Activated naive CD8-positive, alpha-beta T cell treated with anti-CD3 and anti-CD28 coated beads, Interleukin-2, amount 50 U/mL, for 24 hours (primary cell): ENCODE results near the gene LTBP2.

ENCODE experiments used
- ATAC-seq: fragments of 150-1000 bp; cut with Tn5 transposase; one replicate; pipeline ENCODE4 v1.10.0; 2021
- DNase-seq: peaks from one replicate; pipeline ENCODE4 v3.0.0; 2021
- H3K27ac Mint-ChIP-seq: one replicate; pipeline ENCODE4 v1.8.0; 2021; ENCODE audit warnings: mild to moderate bottlenecking, mixed read lengths
- H3K27me3 Mint-ChIP-seq: one replicate; pipeline ENCODE4 v1.8.0; 2021; ENCODE audit warnings: mixed read lengths
- H3K36me3 Mint-ChIP-seq: one replicate; pipeline ENCODE4 v1.8.0; 2021; ENCODE audit warnings: low read depth, mixed read lengths
- H3K4me1 Mint-ChIP-seq: one replicate; pipeline ENCODE4 v1.8.0; 2021; ENCODE audit warnings: mixed read lengths
- H3K4me3 Mint-ChIP-seq: one replicate; pipeline ENCODE4 v1.8.0; 2021; ENCODE audit warnings: mild to moderate bottlenecking, moderate library complexity, mixed read lengths
- H3K9me3 Mint-ChIP-seq: one replicate; pipeline ENCODE4 v1.8.0; 2021; ENCODE audit warnings: mixed read lengths

The LTBP2 gene

GRCh38 chr14:74595006-74595735 is 16.9 kb downstream of the LTBP2 start:
- Mint-ChIP-seq H3K4me3 (no peak overlapping the region), H3K27ac (no peak overlapping the region), H3K27me3 (no peaks in the 10 kb centered on the region), H3K4me1 (peaks cover 3% of the 10 kb centered on the region), H3K9me3 (no peaks in the 10 kb centered on the region), H3K36me3 (no peaks in the 10 kb centered on the region)
- ATAC-seq (no peak), DNase-seq (no peak)

DNA sequence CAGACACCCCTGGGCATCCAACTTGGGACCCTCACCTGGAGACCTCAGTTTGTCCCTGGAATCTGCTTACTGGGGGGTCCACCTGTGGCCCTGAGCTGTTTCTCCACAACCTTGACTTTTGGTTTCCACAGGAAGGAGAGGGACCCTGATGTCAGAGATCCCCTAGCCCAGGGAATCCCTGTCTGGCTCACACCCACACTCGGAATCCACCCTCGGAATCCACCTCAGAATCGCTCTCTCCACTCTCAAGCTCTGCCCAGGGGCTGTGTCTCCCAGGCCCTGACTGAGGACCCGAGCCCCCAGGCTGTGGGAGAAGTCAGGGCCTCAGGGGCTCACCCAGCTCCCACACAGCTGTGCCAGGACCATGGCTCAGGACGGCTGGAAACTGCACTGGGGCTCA is 17.4 kb downstream of the LTBP2 start:
- Mint-ChIP-seq H3K36me3 (no peaks in the 10 kb centered on the region), H3K27me3 (no peaks in the 10 kb centered on the region), H3K4me3 (no peak overlapping the region), H3K4me1 (peaks cover 3% of the 10 kb centered on the region), H3K9me3 (no peaks in the 10 kb centered on the region), H3K27ac (no peak overlapping the region)
- DNase-seq: no peak
- ATAC-seq: no peak

DNA sequence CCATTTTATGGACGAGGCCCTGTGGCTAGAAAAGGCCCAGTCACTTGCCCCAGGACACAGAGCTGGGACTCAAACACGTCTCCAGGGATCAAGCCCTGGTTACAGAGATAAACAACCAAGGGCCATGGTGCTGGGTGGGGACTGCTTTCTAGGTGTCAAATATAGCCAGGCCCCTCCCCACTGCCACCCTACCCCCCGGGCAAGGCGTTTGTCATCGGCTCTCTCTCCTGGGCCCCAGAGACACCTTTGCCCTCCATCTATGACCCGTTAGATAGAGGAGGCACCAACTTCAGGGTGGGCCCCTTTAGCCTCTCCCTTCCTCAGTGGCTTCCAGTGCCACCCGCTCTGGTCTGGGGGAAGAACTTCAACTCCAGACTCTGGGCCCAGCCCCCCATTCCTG is 18.0 kb downstream of the LTBP2 start:
- Mint-ChIP-seq H3K36me3 (no peaks in the 10 kb centered on the region), H3K4me1 (peaks cover 3% of the 10 kb centered on the region), H3K9me3 (no peaks in the 10 kb centered on the region), H3K27me3 (no peaks in the 10 kb centered on the region), H3K27ac (no peak overlapping the region), H3K4me3 (no peak overlapping the region)
- ATAC-seq: no peak
- DNase-seq: no peak

DNA sequence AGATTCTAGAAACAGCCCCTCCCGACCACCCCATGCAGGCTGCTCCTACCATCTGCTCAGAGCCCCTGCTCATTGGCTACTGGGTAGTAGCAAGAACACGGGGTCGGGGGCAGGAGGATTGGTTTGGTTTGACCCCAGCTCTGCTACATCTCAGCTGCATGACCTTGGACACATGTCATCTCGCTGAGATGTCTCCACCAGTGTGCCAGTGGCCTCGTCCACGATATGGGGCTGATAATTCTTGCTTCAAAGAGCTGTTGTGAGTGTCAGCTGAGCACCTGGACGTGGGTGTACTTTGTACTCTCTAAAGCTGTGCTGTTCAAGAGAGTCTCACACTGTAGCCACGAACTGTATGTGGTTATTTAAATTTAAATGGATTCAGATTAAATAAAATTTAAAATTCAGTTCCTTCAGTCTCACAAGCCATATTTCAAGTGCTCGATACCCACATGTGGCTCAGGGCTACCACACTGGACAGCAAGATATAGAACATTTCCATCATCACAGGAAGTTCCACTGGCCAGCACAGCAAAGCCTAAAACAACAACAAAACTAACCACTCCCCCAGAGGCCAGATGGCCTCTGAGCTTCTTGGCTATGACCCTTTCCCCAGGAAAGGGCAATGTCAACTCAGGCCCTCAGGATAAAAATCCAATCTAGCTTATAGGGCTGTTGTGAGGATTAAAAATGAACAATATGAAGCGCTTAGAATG is 18.6 kb downstream of the LTBP2 start:
- H3K27me3 Mint-ChIP-seq: no peaks in the 10 kb centered on the region
- no peak overlapping the region for H3K27ac Mint-ChIP-seq
- no peak overlapping the region for H3K4me3 Mint-ChIP-seq
- peaks cover 3% of the 10 kb centered on the region for H3K4me1 Mint-ChIP-seq
- no peak for DNase-seq
- no peaks in the 10 kb centered on the region for H3K9me3 Mint-ChIP-seq
- no peak for ATAC-seq
- H3K36me3 Mint-ChIP-seq: no peaks in the 10 kb centered on the region

- H3K27me3 Mint-ChIP-seq: peaks cover 3% of the 10 kb centered on the region
- no peak for ATAC-seq
- DNase-seq: no peak
- peaks cover 3% of the 10 kb centered on the region for H3K4me1 Mint-ChIP-seq
- H3K4me3 Mint-ChIP-seq: no peak overlapping the region
- H3K9me3 Mint-ChIP-seq: no peaks in the 10 kb centered on the region
- no peaks in the 10 kb centered on the region for H3K36me3 Mint-ChIP-seq
- H3K27ac Mint-ChIP-seq: no peak overlapping the region
These were observed 19.4 kb downstream of the LTBP2 start for GRCh38 chr14:74592476-74593201.

DNA sequence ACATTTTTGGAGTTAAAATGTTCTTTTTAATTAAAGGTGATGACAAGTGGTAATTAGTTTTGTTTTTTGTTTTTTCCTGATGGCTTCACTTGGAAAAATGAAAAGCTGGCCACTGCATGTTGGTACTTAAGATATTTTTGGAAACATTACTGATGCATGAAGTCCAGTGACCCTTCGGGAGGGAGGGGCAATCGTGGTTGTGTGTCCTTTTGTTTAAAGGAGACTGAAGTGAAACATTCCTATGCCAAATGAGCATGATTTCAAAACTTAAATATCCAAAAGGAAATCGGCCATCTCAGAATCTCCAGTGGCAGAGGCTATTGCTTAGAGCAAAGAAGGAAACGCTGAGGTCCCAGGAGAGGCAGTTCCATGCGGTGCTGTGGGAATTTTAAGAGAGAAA is 20.1 kb downstream of the LTBP2 start:
- no peaks in the 10 kb centered on the region for H3K36me3 Mint-ChIP-seq
- ATAC-seq (no peak), DNase-seq (no peak)
- no peaks in the 10 kb centered on the region for H3K9me3 Mint-ChIP-seq
- peaks cover 3% of the 10 kb centered on the region for H3K4me1 Mint-ChIP-seq
- H3K4me3 Mint-ChIP-seq: no peak overlapping the region
- no peak overlapping the region for H3K27ac Mint-ChIP-seq
- peaks cover 3% of the 10 kb centered on the region for H3K27me3 Mint-ChIP-seq

GRCh38 chr14:74591394-74591793 is 20.6 kb downstream of the LTBP2 start:
- peaks cover 3% of the 10 kb centered on the region for H3K27me3 Mint-ChIP-seq
- no peaks in the 10 kb centered on the region for H3K9me3 Mint-ChIP-seq
- H3K4me3 Mint-ChIP-seq: no peak overlapping the region
- no peaks in the 10 kb centered on the region for H3K36me3 Mint-ChIP-seq
- H3K4me1 Mint-ChIP-seq: peaks cover 3% of the 10 kb centered on the region
- DNase-seq: no peak
- H3K27ac Mint-ChIP-seq: no peak overlapping the region
- no peak for ATAC-seq

DNA sequence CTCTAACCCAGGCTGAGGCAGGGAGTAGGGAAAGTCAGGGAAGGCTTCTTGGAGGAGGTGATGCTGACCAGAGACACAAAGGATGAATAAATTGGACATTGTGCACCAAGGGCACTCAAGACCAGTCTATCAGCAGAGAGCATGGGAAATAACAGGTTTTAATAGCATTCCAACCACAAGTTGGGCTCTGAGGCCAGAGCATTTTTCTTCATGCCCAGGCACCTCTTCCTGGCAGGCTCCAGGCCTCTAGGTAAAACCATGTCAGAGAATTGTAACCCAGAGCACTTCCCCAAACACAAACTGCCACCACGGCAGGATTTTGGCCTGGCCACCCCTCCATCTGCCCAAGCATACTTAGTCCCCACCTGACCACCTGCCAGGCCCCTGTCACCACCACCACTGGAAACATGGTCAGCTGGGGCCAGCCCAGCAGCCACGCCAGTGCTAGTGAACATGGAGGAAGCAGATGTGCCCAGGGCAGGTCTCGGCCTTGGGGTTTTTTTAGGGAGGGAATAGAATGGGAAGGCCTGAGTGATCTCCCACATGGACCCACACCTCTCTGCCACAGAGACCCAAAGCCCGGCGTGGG is 22.7 kb downstream of the LTBP2 start:
- no peak for DNase-seq
- H3K27ac Mint-ChIP-seq: no peak overlapping the region
- H3K27me3 Mint-ChIP-seq: peaks cover 9% of the 10 kb centered on the region
- no peaks in the 10 kb centered on the region for H3K9me3 Mint-ChIP-seq
- no peak for ATAC-seq
- no peaks in the 10 kb centered on the region for H3K36me3 Mint-ChIP-seq
- H3K4me3 Mint-ChIP-seq: no peak overlapping the region
- peaks cover 6% of the 10 kb centered on the region for H3K4me1 Mint-ChIP-seq

- Mint-ChIP-seq H3K36me3 (no peaks in the 10 kb centered on the region), H3K4me3 (no peak overlapping the region), H3K27ac (no peak overlapping the region), H3K27me3 (peaks cover 9% of the 10 kb centered on the region), H3K9me3 (no peaks in the 10 kb centered on the region), H3K4me1 (peaks cover 7% of the 10 kb centered on the region)
- ATAC-seq: no peak
- no peak for DNase-seq
These were observed 24.7 kb downstream of the LTBP2 start for GRCh38 chr14:74587363-74587707.

DNA sequence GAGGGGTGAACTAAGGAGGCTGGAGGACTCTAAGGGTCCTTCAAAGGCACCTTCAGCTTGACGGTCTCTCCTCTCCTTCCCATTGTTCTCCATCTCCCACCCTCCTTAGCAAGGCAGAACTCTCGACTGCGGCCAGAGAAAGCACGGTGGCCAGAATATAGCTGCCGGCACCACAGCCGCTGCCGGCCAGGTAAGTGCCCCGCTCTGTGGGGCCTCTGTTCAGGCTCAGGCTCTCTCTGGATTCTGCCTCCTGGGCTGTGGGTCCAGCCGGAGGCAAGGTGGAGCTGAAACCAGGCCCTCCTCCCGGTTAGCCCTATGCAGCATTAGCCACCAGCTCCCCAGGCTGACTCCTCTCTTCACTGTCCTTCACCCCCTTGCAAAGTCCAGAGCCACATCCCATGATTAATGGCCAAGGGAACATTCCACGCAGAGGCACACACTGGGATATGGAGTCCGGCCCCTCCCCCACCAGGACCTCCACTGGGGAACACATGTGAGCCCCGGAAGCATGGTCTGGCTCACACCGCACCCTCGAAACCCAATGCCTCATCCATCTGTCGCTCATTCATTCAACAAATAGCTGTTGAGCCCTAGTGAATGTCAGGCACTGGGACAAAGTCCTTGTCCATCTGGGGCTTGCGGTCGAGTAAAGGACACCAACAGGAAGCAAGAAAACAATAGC is 25.2 kb downstream of the LTBP2 start:
- Mint-ChIP-seq H3K27ac (no peak overlapping the region), H3K9me3 (no peaks in the 10 kb centered on the region), H3K36me3 (no peaks in the 10 kb centered on the region), H3K4me1 (peaks cover 7% of the 10 kb centered on the region), H3K4me3 (no peak overlapping the region), H3K27me3 (peaks cover 12% of the 10 kb centered on the region)
- ATAC-seq (no peak), DNase-seq (no peak)

GRCh38 chr14:74585406-74586335 is 26.4 kb downstream of the LTBP2 start:
- Mint-ChIP-seq H3K4me1 (peaks cover 7% of the 10 kb centered on the region), H3K27ac (no peak overlapping the region), H3K36me3 (no peaks in the 10 kb centered on the region), H3K27me3 (peaks cover 15% of the 10 kb centered on the region), H3K9me3 (no peaks in the 10 kb centered on the region), H3K4me3 (no peak overlapping the region)
- ATAC-seq (no peak), DNase-seq (no peak)

- Mint-ChIP-seq H3K27me3 (peaks cover 16% of the 10 kb centered on the region), H3K4me1 (peaks cover 11% of the 10 kb centered on the region), H3K27ac (no peak overlapping the region), H3K36me3 (no peaks in the 10 kb centered on the region), H3K9me3 (no peaks in the 10 kb centered on the region), H3K4me3 (no peak overlapping the region)
- ATAC-seq (no peak), DNase-seq (no peak)
These were observed 27.1 kb downstream of the LTBP2 start for GRCh38 chr14:74584951-74585350.

- DNase-seq (peak; percentile 29), ATAC-seq (peak; percentile 67)
- Mint-ChIP-seq H3K36me3 (no peaks in the 10 kb centered on the region), H3K9me3 (no peaks in the 10 kb centered on the region), H3K27ac (no peak overlapping the region), H3K4me3 (no peak overlapping the region), H3K4me1 (peaks cover 22% of the 10 kb centered on the region), H3K27me3 (peaks cover 17% of the 10 kb centered on the region)
These were observed 28.2 kb downstream of the LTBP2 start for GRCh38 chr14:74583689-74584434.
